GM12874 (cell line): ENCODE measurements around the gene ARHGEF28.
A peak's percentile ranks its signal among the peaks of the same experiment; 100 is the strongest.

Experiments used
- TF ChIP-seq, protein P1 (sequence below): IDR thresholded peaks from 2 replicates; pipeline ENCODE4 v1.5.1; 2011; ENCODE audit warnings: low read depth, mild to moderate bottlenecking, control low read depth, low read length, moderate library complexity; ENCODE audit not compliant: insufficient read depth

Gene ARHGEF28, protein sequence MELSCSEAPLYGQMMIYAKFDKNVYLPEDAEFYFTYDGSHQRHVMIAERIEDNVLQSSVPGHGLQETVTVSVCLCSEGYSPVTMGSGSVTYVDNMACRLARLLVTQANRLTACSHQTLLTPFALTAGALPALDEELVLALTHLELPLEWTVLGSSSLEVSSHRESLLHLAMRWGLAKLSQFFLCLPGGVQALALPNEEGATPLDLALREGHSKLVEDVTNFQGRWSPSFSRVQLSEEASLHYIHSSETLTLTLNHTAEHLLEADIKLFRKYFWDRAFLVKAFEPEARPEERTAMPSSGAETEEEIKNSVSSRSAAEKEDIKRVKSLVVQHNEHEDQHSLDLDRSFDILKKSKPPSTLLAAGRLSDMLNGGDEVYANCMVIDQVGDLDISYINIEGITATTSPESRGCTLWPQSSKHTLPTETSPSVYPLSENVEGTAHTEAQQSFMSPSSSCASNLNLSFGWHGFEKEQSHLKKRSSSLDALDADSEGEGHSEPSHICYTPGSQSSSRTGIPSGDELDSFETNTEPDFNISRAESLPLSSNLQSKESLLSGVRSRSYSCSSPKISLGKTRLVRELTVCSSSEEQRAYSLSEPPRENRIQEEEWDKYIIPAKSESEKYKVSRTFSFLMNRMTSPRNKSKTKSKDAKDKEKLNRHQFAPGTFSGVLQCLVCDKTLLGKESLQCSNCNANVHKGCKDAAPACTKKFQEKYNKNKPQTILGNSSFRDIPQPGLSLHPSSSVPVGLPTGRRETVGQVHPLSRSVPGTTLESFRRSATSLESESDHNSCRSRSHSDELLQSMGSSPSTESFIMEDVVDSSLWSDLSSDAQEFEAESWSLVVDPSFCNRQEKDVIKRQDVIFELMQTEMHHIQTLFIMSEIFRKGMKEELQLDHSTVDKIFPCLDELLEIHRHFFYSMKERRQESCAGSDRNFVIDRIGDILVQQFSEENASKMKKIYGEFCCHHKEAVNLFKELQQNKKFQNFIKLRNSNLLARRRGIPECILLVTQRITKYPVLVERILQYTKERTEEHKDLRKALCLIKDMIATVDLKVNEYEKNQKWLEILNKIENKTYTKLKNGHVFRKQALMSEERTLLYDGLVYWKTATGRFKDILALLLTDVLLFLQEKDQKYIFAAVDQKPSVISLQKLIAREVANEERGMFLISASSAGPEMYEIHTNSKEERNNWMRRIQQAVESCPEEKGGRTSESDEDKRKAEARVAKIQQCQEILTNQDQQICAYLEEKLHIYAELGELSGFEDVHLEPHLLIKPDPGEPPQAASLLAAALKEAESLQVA (N-terminal part only)

DNA sequence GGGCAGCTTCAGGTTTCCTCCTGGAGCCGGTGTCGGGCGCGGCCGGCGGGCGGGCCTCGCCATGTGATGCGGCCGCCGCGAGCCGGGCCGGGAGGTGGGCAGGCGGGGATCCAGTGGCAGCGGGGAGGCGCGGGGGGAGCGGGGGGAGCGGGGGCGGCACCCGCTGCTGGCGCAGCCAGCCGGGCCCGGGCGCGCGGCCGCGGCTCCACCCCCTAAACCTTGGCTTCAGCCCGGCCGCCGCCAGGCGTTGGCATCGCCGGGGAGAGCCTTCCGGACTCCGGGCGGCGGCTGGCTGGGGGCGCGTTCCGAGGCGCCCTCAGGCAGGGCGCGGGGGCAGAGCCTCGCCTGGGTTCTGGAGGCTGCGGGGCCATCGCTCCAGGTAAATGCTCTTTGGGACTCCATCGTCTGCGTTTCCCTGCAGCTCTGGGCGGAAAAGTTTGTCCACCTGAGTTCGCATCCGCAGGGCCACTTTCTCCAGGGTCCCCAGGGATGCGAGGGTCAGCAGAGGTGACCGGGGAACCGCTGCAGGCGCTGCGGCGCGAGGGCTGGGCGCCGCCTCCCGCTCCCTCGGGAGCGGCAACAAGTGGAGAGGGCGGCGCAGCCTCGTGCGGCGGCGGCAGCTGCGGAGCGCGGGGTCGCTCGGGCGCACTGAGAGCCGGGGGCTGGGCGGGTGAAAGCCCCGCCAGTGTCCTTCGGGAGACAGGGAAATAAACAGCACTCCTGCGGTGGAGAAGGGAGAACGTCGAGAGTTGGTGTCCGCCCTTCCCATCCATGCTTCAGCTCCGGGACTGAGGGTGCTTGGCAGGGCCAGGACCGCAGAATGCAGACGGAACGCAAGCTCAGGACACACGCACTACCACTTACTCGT is at the start of gene ARHGEF28:
Gene ARHGEF28, plus strand, starts transcription at position 253 of the 868 bp plus-strand sequence. CDS start 58,656 bp downstream, outside the sequence.
- TF ChIP-seq, protein P1, sequence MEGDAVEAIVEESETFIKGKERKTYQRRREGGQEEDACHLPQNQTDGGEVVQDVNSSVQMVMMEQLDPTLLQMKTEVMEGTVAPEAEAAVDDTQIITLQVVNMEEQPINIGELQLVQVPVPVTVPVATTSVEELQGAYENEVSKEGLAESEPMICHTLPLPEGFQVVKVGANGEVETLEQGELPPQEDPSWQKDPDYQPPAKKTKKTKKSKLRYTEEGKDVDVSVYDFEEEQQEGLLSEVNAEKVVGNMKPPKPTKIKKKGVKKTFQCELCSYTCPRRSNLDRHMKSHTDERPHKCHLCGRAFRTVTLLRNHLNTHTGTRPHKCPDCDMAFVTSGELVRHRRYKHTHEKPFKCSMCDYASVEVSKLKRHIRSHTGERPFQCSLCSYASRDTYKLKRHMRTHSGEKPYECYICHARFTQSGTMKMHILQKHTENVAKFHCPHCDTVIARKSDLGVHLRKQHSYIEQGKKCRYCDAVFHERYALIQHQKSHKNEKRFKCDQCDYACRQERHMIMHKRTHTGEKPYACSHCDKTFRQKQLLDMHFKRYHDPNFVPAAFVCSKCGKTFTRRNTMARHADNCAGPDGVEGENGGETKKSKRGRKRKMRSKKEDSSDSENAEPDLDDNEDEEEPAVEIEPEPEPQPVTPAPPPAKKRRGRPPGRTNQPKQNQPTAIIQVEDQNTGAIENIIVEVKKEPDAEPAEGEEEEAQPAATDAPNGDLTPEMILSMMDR: no peak

DNA sequence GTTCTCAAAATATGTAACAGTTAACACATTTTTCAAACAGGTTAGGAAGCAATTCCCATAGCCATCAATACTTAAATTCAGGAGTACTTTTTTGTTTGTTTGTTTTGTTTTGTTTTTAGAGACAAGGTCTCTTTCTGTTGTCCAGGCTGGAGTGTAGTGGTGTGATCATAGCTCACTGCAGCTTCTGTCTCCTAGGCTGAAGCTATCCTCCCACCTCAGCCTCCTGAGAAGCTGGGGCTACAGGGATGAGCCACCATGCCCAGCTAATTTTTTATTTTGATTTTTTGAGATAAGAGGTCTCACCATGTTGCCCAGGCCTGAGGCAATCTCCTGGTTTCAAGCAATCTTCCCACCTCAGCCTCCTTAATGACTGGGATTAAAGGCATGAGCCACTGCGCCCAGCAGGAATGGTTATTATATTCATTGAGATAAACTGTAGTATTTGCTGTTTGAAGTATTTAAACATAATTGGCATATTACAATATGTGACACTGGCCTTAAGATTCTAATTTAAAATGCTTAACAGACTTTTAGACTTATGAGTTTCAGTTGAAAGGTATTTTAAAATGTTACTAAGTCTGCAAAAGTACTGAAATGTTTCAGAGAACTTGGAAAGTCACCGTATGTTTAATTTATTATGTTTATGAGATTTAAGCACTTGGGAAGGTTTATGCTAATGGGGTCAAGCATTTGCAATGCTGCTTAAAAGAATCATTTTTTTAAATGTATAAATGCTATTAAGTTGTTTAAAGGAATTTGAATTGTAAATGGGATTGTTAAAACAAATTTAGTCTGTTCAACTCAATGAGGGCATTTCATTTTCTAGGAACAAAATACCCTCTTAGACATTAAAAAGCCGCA is 43.5 kb upstream of the ARHGEF28 start:
- TF ChIP-seq, protein P1: no peak

DNA sequence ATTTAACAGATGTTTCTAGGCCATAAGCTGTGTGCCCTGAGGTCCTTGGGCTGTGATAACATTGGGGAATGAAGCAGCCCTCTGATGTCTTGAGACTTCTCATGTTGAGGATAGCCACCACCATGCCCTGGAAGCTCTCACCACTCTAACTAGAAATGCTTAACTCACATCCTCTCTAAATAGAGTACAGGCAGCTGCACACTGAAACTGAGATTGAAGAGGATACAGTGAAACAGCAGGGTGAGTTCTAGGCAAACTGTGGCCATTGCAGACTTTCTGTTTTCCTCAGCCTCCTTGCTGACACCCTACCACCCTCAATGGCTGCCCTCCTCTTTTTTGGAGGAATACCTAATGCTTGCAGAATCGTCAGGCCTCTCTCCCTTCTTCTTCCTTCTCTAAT is 38.1 kb upstream of the ARHGEF28 start:
- TF ChIP-seq, protein P1: no peak

DNA sequence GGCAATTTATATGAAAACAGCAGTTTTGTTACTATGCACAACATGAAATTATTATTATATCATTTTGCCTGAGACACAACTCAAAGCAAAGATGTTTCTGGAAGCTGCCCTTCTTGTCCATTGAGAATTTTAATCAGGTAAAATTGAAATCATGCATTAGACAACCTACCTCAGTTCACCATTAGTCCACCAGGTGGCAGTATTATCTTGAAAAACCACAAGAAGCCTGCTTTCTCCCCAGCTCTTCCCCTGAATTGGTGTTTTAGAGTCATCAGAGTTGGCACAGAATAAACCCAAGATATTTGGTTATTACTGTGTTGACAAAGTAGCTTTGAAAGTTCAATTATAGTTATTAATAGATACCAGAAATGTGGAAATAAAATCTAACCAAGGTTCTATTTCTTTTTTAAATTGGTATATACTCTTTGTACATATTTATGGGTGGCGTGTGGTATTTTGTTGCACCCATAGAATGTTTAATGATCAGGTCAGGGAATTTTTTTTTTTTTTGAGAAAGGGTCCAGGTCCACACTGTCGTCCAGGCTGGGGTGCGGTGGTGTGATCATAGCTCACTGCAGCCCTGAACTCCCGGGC is 34.8 kb upstream of the ARHGEF28 start:
- TF ChIP-seq, protein P1: peak; percentile 39; the same call in 1 of the 2 replicates

DNA sequence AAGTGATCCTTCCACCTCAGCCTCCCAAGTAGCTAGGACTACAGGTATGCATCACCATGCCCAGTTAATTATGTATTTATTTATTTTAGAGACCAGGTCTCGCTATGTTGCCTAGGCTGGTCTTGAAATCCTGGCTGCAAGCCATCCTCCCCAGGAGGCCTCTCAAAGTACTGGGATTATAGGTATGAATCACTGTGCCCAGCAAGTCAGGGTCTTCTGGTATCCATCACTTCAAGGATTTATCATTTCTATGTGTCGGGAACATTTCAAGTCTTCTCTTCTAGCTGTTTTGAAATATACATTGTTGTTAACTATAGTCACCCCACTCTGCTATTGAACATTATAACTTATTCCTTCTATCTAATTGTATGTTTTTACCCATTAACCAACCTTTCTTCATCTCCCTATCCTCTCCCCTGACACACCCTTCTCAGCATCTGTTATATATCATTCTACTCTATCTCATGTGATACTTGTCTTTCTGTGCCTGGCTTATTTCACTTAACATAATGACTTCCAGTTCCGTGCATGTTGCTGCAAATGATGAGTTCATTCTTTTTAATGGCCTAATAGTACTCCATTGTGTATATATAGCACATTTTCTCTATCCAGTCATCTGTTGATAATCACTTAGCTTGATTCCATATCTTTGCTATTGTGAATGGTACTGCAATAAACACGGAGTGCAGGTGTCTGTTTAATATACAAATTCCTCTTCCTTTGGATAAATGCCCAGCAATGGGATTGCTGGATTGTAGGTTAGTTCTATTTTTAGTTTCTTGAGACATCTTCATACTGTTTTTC is 34.1 kb upstream of the ARHGEF28 start:
- TF ChIP-seq, protein P1: no peak
